ENCODE results near the gene TRIM45. TPM values are rescaled to one million over a fixed set of nuclear protein-coding genes. Genes with fewer than 3 reads are reported as not detected.

Gene TRIM45
- total RNA-seq, 2 experiments from 2014 or later: not detected

- POLR2A ChIA-PET: no interaction called here
- H3K9me3 ChIP-seq (ENCODE audit: low read length): no peaks in the 10 kb centered on the region
- H2AFZ ChIP-seq (ENCODE audit: low read length): no peak overlapping the region
- H3K4me1 ChIP-seq (ENCODE audit: insufficient read depth, low read length, poor library complexity, severe bottlenecking): no peaks in the 10 kb centered on the region
- intact Hi-C loops (cut with micrococcal nuclease; ENCODE audit: unreplicated experiment): no loop called here
- H3K36me3 ChIP-seq (ENCODE audit: insufficient read depth, low read length): no peaks in the 10 kb centered on the region
- H3K79me2 ChIP-seq (ENCODE audit: insufficient read depth, low read depth, low read length): no peaks in the 10 kb centered on the region
- no TSS peak for BruUV-seq (replicated peaks)
- CTCF ChIA-PET (ENCODE audit: unreplicated experiment): no interaction called here
- H3K4me2 ChIP-seq (ENCODE audit: low read length): no peak overlapping the region
- no peak for TF ChIP-seq EZH2phosphoT487 (IDR thresholded peaks at IDR 0.05; ENCODE audit: borderline replicate concordance, low read depth, low read length)
- TF ChIP-seq CTCF (conservative IDR thresholded peaks at IDR 0.05; ENCODE audit: low read length): no peak
- no peaks in the 10 kb centered on the region; the same call in 1 of the 2 replicates for H4K20me1 ChIP-seq (ENCODE audit: insufficient read depth, low read length)
- H3K9me2 ChIP-seq (ENCODE audit: insufficient read depth, low read length): no peaks in the 10 kb centered on the region
- H3K4me3 ChIP-seq (ENCODE audit: low read depth, low read length, poor library complexity, severe bottlenecking): no peak overlapping the region
- DNase-seq (ENCODE audit: low spot score): no peak
- H3K27ac ChIP-seq (ENCODE audit: low read depth, low read length, poor library complexity, severe bottlenecking): no peak overlapping the region
These were observed 3.4 kb downstream of the TRIM45 start for GRCh38 chr1:117118137-117118536.

GRCh38 chr1:117117697-117118096, 3.9 kb downstream of the TRIM45 start:
- DNase-seq (ENCODE audit: low spot score): no peak
- intact Hi-C loops (cut with micrococcal nuclease; ENCODE audit: unreplicated experiment): no loop called here
- H4K20me1 ChIP-seq (ENCODE audit: insufficient read depth, low read length): no peaks in the 10 kb centered on the region; the same call in 1 of the 2 replicates
- H3K4me2 ChIP-seq (ENCODE audit: low read length): no peak overlapping the region
- no TSS peak for BruUV-seq (replicated peaks)
- H3K36me3 ChIP-seq (ENCODE audit: insufficient read depth, low read length): no peaks in the 10 kb centered on the region
- ChIA-PET CTCF (ENCODE audit: unreplicated experiment) (no interaction called here), POLR2A (no interaction called here)
- H3K9me2 ChIP-seq (ENCODE audit: insufficient read depth, low read length): no peaks in the 10 kb centered on the region
- H3K9me3 ChIP-seq (ENCODE audit: low read length): no peaks in the 10 kb centered on the region
- no peaks in the 10 kb centered on the region for H3K4me1 ChIP-seq (ENCODE audit: insufficient read depth, low read length, poor library complexity, severe bottlenecking)
- H3K79me2 ChIP-seq (ENCODE audit: insufficient read depth, low read depth, low read length): no peaks in the 10 kb centered on the region
- no peak for TF ChIP-seq CTCF (conservative IDR thresholded peaks at IDR 0.05; ENCODE audit: low read length)
- no peak overlapping the region for H2AFZ ChIP-seq (ENCODE audit: low read length)
- H3K4me3 ChIP-seq (ENCODE audit: low read depth, low read length, poor library complexity, severe bottlenecking): no peak overlapping the region
- H3K27ac ChIP-seq (ENCODE audit: low read depth, low read length, poor library complexity, severe bottlenecking): no peak overlapping the region

DNA sequence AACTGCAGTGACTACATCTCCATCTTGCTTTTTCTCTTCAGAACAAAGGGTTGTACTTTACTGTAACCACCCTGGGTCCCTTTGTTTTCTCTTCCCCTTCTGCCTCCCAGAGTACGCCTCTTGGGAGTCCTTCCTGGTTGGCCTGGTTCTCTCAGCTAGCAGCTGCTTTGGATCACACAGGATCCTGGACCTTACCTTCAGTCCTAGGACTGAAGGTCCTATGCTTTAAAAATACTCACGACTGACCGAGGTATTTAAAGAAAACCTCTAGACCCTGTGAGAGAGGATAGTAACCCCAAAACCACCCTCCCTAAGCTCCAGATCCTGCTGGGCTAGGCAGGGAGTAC, 4.8 kb downstream of the TRIM45 start:
- POLR2A ChIA-PET: no interaction called here
- TF ChIP-seq CTCF (conservative IDR thresholded peaks at IDR 0.05; ENCODE audit: low read length): no peak
- TF ChIP-seq EZH2phosphoT487 (IDR thresholded peaks at IDR 0.05; ENCODE audit: borderline replicate concordance, low read depth, low read length): no peak

More for the DNA sequence above, 4.8 kb downstream of the TRIM45 start:
- no peak overlapping the region for H3K4me2 ChIP-seq (ENCODE audit: low read length)
- BruUV-seq (replicated peaks): no TSS peak
- H3K9me2 ChIP-seq (ENCODE audit: insufficient read depth, low read length): no peaks in the 10 kb centered on the region
- H3K79me2 ChIP-seq (ENCODE audit: insufficient read depth, low read depth, low read length): no peaks in the 10 kb centered on the region
- intact Hi-C loops (cut with micrococcal nuclease; ENCODE audit: unreplicated experiment): no loop called here
- no peak overlapping the region for H2AFZ ChIP-seq (ENCODE audit: low read length)
- no peak overlapping the region for H3K4me3 ChIP-seq (ENCODE audit: low read depth, low read length, poor library complexity, severe bottlenecking)
- CTCF ChIA-PET (ENCODE audit: unreplicated experiment): no interaction called here
- H4K20me1 ChIP-seq (ENCODE audit: insufficient read depth, low read length): no peaks in the 10 kb centered on the region; the same call in 1 of the 2 replicates
- DNase-seq (ENCODE audit: low spot score): no peak
- H3K9me3 ChIP-seq (ENCODE audit: low read length): no peaks in the 10 kb centered on the region
- H3K27ac ChIP-seq (ENCODE audit: low read depth, low read length, poor library complexity, severe bottlenecking): no peak overlapping the region
- H3K4me1 ChIP-seq (ENCODE audit: insufficient read depth, low read length, poor library complexity, severe bottlenecking): no peaks in the 10 kb centered on the region
- no peaks in the 10 kb centered on the region for H3K36me3 ChIP-seq (ENCODE audit: insufficient read depth, low read length)

Data from OCI-LY7 (cell line).